Measurements from ENCODE around the gene OBP2B.
"Not testable (repeated sequence)": the region's sequence is repeated elsewhere in the genome, so short reads cannot be mapped to it uniquely, and the experiment has no call there.

The OBP2B gene

DNA sequence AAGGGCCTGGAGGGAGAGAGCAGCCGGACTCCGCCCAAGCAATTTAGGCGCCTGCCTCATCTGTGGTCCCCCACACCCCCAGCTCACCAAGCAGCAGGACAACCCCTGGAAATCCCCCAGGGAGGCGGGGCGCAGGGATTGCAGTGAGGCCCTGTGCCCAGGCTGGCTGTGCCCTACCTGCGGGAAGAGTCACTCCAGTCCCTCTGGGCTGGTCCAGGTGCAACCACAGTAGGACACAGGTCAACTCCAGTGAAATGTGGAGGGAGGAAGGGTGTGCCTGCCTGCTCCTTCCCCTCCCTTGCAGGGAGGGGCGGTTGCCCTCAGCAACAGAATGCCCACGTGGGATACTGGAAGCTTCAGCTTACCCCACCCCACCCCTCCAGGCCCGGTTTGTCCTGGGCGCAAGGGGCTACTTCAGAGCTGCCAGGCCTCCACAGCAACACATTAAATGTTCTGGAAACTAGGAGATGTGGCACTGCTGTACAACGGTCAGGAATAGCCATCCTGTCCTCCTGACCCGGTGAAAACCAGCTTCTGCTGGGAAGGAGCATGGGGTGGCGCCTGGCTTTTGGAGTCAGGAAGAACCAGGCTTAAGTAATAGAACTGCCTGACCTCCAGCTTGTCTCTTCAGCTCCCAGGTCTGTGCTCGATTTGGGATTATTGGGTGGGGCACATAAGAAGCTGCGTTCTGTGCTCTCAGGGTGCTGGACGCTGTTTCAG, 43.4 kb upstream of the OBP2B start:
- no peak for TF ChIP-seq ZFX (IDR thresholded peaks at IDR 0.05)
- TF ChIP-seq, protein P1, sequence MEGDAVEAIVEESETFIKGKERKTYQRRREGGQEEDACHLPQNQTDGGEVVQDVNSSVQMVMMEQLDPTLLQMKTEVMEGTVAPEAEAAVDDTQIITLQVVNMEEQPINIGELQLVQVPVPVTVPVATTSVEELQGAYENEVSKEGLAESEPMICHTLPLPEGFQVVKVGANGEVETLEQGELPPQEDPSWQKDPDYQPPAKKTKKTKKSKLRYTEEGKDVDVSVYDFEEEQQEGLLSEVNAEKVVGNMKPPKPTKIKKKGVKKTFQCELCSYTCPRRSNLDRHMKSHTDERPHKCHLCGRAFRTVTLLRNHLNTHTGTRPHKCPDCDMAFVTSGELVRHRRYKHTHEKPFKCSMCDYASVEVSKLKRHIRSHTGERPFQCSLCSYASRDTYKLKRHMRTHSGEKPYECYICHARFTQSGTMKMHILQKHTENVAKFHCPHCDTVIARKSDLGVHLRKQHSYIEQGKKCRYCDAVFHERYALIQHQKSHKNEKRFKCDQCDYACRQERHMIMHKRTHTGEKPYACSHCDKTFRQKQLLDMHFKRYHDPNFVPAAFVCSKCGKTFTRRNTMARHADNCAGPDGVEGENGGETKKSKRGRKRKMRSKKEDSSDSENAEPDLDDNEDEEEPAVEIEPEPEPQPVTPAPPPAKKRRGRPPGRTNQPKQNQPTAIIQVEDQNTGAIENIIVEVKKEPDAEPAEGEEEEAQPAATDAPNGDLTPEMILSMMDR (conservative IDR thresholded peaks at IDR 0.05) = no peak
- H3K27ac ChIP-seq = no peak overlapping the region

DNA sequence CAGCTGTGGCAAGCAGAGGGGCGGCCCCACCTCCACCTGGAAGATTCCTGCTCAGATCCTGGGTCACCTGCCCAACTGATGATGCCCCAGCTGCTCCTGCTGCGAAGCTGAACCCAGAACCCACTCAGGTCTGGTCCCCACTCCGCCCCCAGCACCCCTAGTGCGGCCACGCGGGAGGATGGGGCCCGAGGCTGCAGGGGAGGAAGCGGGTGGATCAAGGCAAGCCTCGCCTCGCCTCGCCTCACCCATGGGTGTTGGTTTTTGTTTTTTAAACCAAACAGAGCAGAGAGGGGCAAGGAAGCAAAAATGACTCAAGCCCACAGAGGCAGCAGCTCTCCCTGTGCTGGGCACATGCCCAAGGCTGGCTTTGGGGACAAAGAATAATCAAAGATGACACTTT, 42.7 kb upstream of the OBP2B start:
- no peak overlapping the region for H3K27ac ChIP-seq
- TF ChIP-seq ZFX (IDR thresholded peaks at IDR 0.05) = no peak
- TF ChIP-seq, protein P1 (conservative IDR thresholded peaks at IDR 0.05) = no peak

DNA sequence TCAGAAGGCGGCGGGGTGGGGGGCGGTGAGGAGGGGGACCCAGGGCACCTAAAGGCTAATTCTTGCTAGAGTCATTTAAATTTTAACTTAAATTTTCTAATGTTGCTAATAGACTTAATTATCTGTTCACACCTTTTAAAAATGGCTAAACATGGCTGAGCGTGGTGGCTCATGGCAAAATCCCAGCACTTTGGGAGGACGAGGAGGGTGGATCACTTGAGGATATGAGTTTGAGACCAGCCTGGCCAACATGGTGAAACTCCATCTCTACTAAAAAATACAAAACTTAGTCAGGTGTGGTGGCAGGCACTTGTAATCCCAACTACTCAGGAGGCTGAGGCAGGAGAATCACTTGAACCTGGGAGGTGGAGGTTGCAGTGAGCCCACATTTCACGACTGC, 42.2 kb upstream of the OBP2B start:
- not testable (repeated sequence) for H3K27ac ChIP-seq

- TF ChIP-seq ZFX (IDR thresholded peaks at IDR 0.05) = no peak
- TF ChIP-seq, protein P1 (conservative IDR thresholded peaks at IDR 0.05) = no peak
- no peak overlapping the region for H3K27ac ChIP-seq
Observed at GRCh38 chr9:133250741-133251170, 41.7 kb upstream of the OBP2B start.

DNA sequence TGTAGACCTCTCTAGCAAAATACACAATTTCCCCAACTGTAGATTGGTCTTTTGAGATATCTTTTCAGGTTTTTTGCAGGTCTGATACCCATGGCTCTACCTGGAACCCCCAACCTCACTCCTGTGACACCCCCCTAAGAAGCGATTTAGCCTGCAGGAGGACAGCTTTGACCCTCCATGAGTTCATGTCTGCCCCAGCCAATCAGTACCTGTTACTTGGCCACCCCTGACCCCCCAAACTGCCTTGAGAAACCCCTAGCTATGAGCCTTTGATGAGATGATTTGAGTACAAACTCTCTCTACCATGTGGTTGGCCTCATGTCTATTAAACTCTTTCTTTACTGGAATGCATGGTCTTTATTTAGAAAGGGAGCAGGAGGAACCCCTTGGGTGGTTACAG, 40.3 kb upstream of the OBP2B start:
- H3K27ac ChIP-seq = no peak overlapping the region
- TF ChIP-seq, protein P1 (conservative IDR thresholded peaks at IDR 0.05) = no peak
- TF ChIP-seq ZFX (IDR thresholded peaks at IDR 0.05) = no peak

DNA sequence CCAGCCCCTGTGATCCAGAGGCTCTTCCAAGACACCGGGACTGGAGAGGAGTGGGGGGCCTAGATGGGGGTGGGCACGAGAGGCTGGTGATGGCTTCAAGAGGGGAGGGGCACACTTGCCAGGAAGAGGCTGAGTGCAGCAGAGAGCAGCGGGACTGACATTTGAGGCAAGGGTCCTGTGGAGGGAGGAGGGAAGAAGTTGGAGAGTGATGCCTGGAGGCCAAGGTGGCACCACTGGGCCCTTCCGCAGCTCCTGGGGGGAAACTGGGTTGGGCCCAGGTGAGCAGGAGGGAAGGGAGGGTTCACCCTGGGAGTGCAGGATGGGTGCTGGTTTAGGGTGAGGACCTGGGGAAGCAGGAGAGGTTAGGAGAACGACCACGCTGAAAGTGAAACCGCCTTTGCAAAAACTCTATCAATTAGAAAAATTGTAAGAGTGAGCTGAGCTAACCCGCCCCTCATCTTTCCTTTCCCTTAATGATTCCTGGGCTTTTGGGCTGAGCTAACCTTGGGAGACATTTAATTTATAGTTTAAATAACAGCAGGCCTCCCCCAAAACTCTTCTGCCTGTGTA, 39.8 kb upstream of the OBP2B start:
- TF ChIP-seq, protein P1 (conservative IDR thresholded peaks at IDR 0.05) = no peak
- TF ChIP-seq ZFX (IDR thresholded peaks at IDR 0.05) = no peak
- no peak overlapping the region for H3K27ac ChIP-seq

DNA sequence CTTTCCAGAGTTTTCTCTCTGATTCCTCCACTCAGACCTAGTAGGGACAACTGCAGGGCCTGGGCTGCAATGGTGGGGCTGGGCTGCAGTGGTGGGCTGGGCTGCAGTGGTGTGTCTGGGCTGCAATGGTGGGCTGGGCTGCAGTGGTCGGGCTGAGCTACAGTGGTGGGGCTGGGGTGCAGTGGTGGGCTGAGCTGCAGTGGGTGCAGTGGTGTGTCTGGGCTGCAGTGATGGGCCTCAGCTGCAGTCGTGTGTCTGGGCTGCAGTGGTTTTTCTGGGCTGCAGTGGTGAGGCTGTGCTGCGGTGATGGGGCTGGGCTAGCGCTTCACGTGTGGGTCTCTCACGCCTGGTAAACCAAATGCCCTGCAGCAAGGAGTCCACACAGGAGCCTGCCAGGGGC, 38.6 kb upstream of the OBP2B start:
- H3K27ac ChIP-seq = no peak overlapping the region
- no peak for TF ChIP-seq ZFX (IDR thresholded peaks at IDR 0.05)
- TF ChIP-seq, protein P1 (conservative IDR thresholded peaks at IDR 0.05) = no peak

GRCh38 chr9:133246991-133247390, 37.9 kb upstream of the OBP2B start:
- TF ChIP-seq, protein P1 (conservative IDR thresholded peaks at IDR 0.05) = no peak
- TF ChIP-seq ZFX (IDR thresholded peaks at IDR 0.05) = no peak
- no peak overlapping the region for H3K27ac ChIP-seq

Measured in C4-2B (cell line).